ENCODE results near the gene COP1.
"Not testable (repeated sequence)": the region's sequence is repeated elsewhere in the genome, so short reads cannot be mapped to it uniquely, and the experiment has no call there.

The COP1 gene

DNA sequence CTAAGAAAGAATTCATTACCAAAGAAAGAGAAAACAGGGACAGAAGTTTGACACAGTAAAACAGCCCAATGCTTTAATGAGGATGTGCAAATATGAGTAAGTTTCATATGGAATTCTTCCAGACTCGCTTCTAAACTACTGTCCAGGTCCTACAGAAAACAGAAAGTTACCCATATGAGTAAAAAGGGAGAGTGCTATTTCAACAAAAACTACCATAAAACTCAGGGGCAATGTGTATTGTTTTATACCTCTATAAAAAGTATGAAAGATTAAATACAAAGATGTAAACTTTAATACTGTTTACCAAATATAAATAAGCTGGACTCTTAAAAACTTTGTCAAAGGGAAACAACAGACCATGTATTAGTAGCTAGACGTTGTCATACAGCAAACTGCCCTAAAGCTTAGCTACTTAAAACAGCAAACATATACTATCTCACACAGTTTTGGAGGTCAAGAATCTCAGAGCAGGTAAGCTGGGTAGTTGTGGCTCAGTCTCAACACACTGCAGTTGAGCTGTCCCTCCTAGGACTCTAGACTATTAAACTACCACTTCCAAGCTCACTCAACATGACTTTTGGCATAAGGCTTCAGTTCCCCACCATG, 174.9 kb downstream of the COP1 start:
- Histone ChIP-seq H3K9ac (ENCODE audit: low read length) (no peak overlapping the region), H3K56ac (ENCODE audit: low read length) (no peak overlapping the region), H3K79me2 (ENCODE audit: control insufficient read depth, insufficient read depth, low read length) (no peaks in the 10 kb centered on the region), H2BK15ac (replicated peaks; ENCODE audit: low read depth) (no peak overlapping the region), H2AK5ac (ENCODE audit: low read length) (no peak overlapping the region), H2BK120ac (ENCODE audit: low read depth, low read length) (no peak overlapping the region), H3K36me3 (ENCODE audit: control insufficient read depth, insufficient read depth, low read length) (no peaks in the 10 kb centered on the region), H3K23ac (ENCODE audit: low read length) (no peak overlapping the region), H4K5ac (ENCODE audit: low read length) (no peak overlapping the region), H4K8ac (ENCODE audit: low read depth, low read length) (no peak overlapping the region), H3K4ac (ENCODE audit: low read depth, low read length) (no peak overlapping the region), H3K79me1 (ENCODE audit: low read length) (no peaks in the 10 kb centered on the region), H3K4me1 (ENCODE audit: control insufficient read depth, low read depth, low read length) (no peaks in the 10 kb centered on the region), H2BK5ac (ENCODE audit: low read length) (no peak overlapping the region), H3K27me3 (ENCODE audit: insufficient read depth, low read length, poor library complexity) (no peaks in the 10 kb centered on the region), H3K4me3 (ENCODE audit: low read length) (no peak overlapping the region), H3K27ac (ENCODE audit: low read depth, low read length) (no peak overlapping the region), H3K18ac (ENCODE audit: low read length) (no peak overlapping the region), H3K4me2 (ENCODE audit: low read length) (no peak overlapping the region)
- DNase-seq, result no peak
- WGBS (ENCODE audit: extremely low coverage, insufficient coverage, low lambda C conversion rate), result no CpG with 5 or more reads among the region's 2 CpGs

- Histone ChIP-seq H2AK5ac (ENCODE audit: low read length) (no peak overlapping the region), H3K4me3 (ENCODE audit: low read length) (no peak overlapping the region), H3K27me3 (ENCODE audit: insufficient read depth, low read length, poor library complexity) (no peaks in the 10 kb centered on the region), H2BK5ac (ENCODE audit: low read length) (no peak overlapping the region), H3K4ac (ENCODE audit: low read depth, low read length) (no peak overlapping the region), H3K27ac (ENCODE audit: low read depth, low read length) (no peak overlapping the region), H2BK120ac (ENCODE audit: low read depth, low read length) (no peak overlapping the region), H3K18ac (ENCODE audit: low read length) (no peak overlapping the region), H4K8ac (ENCODE audit: low read depth, low read length) (no peak overlapping the region), H4K5ac (ENCODE audit: low read length) (no peak overlapping the region), H3K79me2 (ENCODE audit: control insufficient read depth, insufficient read depth, low read length) (no peaks in the 10 kb centered on the region), H3K36me3 (ENCODE audit: control insufficient read depth, insufficient read depth, low read length) (no peaks in the 10 kb centered on the region), H3K79me1 (ENCODE audit: low read length) (no peaks in the 10 kb centered on the region), H3K56ac (ENCODE audit: low read length) (no peak overlapping the region), H3K4me1 (ENCODE audit: control insufficient read depth, low read depth, low read length) (no peaks in the 10 kb centered on the region), H3K23ac (ENCODE audit: low read length) (no peak overlapping the region), H3K9ac (ENCODE audit: low read length) (no peak overlapping the region), H3K4me2 (ENCODE audit: low read length) (no peak overlapping the region), H2BK15ac (replicated peaks; ENCODE audit: low read depth) (no peak overlapping the region)
- DNase-seq, result no peak
- no CpG with 5 or more reads among the region's 2 CpGs for WGBS (ENCODE audit: extremely low coverage, insufficient coverage, low lambda C conversion rate)
Observed at GRCh38 chr1:176029609-176030008, 177.5 kb downstream of the COP1 start.

DNA sequence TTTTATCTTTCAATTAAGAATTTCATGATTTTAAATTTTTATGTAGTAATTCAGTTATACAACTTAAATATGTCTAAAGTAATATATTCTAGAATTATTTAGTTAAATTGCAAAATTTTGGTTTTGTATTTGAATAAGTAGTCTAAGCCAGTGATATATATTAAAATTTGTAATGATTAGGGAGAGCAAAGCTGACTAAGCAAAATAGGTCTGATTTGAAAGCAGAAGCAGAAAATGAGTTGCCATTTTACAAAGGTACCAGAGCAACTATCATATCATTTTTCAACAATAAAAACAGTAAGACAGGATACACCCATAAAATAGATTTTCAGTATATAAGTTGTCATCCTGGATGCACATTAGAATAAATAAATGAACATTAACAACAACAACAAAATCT, 177.9 kb downstream of the COP1 start:
- Histone ChIP-seq H3K27me3 (ENCODE audit: insufficient read depth, low read length, poor library complexity) (no peaks in the 10 kb centered on the region), H3K36me3 (ENCODE audit: control insufficient read depth, insufficient read depth, low read length) (no peaks in the 10 kb centered on the region), H3K4me2 (ENCODE audit: low read length) (no peak overlapping the region), H4K5ac (ENCODE audit: low read length) (no peak overlapping the region), H3K18ac (ENCODE audit: low read length) (no peak overlapping the region), H3K23ac (ENCODE audit: low read length) (no peak overlapping the region), H2BK15ac (replicated peaks; ENCODE audit: low read depth) (no peak overlapping the region), H3K27ac (ENCODE audit: low read depth, low read length) (no peak overlapping the region), H2AK5ac (ENCODE audit: low read length) (no peak overlapping the region), H3K9ac (ENCODE audit: low read length) (no peak overlapping the region), H3K4ac (ENCODE audit: low read depth, low read length) (no peak overlapping the region), H2BK5ac (ENCODE audit: low read length) (no peak overlapping the region), H4K8ac (ENCODE audit: low read depth, low read length) (no peak overlapping the region), H3K56ac (ENCODE audit: low read length) (no peak overlapping the region), H3K4me1 (ENCODE audit: control insufficient read depth, low read depth, low read length) (no peaks in the 10 kb centered on the region), H2BK120ac (ENCODE audit: low read depth, low read length) (no peak overlapping the region), H3K79me1 (ENCODE audit: low read length) (no peaks in the 10 kb centered on the region), H3K4me3 (ENCODE audit: low read length) (no peak overlapping the region), H3K79me2 (ENCODE audit: control insufficient read depth, insufficient read depth, low read length) (no peaks in the 10 kb centered on the region)
- no peak for DNase-seq

GRCh38 chr1:176027934-176028333, 179.2 kb downstream of the COP1 start:
- not testable (repeated sequence) for H2BK120ac ChIP-seq (ENCODE audit: low read depth, low read length); H3K56ac ChIP-seq (ENCODE audit: low read length); H3K4ac ChIP-seq (ENCODE audit: low read depth, low read length); H3K4me2 ChIP-seq (ENCODE audit: low read length); H3K36me3 ChIP-seq (ENCODE audit: control insufficient read depth, insufficient read depth, low read length); H2BK5ac ChIP-seq (ENCODE audit: low read length); H3K18ac ChIP-seq (ENCODE audit: low read length); H3K79me2 ChIP-seq (ENCODE audit: control insufficient read depth, insufficient read depth, low read length); H4K8ac ChIP-seq (ENCODE audit: low read depth, low read length); H3K23ac ChIP-seq (ENCODE audit: low read length); H3K4me1 ChIP-seq (ENCODE audit: control insufficient read depth, low read depth, low read length); H2AK5ac ChIP-seq (ENCODE audit: low read length); H3K27me3 ChIP-seq (ENCODE audit: insufficient read depth, low read length, poor library complexity); H4K5ac ChIP-seq (ENCODE audit: low read length); H3K9ac ChIP-seq (ENCODE audit: low read length); H3K27ac ChIP-seq (ENCODE audit: low read depth, low read length); H3K4me3 ChIP-seq (ENCODE audit: low read length); H2BK15ac ChIP-seq (replicated peaks; ENCODE audit: low read depth); H3K79me1 ChIP-seq (ENCODE audit: low read length)
- peak; percentile 3 for DNase-seq
- WGBS (ENCODE audit: extremely low coverage, insufficient coverage, low lambda C conversion rate), result no CpG with 5 or more reads among the region's 4 CpGs

GRCh38 chr1:176022574-176022973, 184.5 kb downstream of the COP1 start:
- Histone ChIP-seq H3K79me2 (ENCODE audit: control insufficient read depth, insufficient read depth, low read length) (no peaks in the 10 kb centered on the region), H3K4me3 (ENCODE audit: low read length) (no peak overlapping the region), H3K4ac (ENCODE audit: low read depth, low read length) (no peak overlapping the region), H3K79me1 (ENCODE audit: low read length) (no peaks in the 10 kb centered on the region), H4K8ac (ENCODE audit: low read depth, low read length) (no peak overlapping the region), H3K9ac (ENCODE audit: low read length) (no peak overlapping the region), H3K27ac (ENCODE audit: low read depth, low read length) (no peak overlapping the region), H2BK120ac (ENCODE audit: low read depth, low read length) (no peak overlapping the region), H3K4me2 (ENCODE audit: low read length) (no peak overlapping the region), H3K23ac (ENCODE audit: low read length) (no peak overlapping the region), H2BK15ac (replicated peaks; ENCODE audit: low read depth) (no peak overlapping the region), H3K18ac (ENCODE audit: low read length) (no peak overlapping the region), H2AK5ac (ENCODE audit: low read length) (no peak overlapping the region), H3K4me1 (ENCODE audit: control insufficient read depth, low read depth, low read length) (no peaks in the 10 kb centered on the region), H3K27me3 (ENCODE audit: insufficient read depth, low read length, poor library complexity) (no peaks in the 10 kb centered on the region), H4K5ac (ENCODE audit: low read length) (no peak overlapping the region), H3K56ac (ENCODE audit: low read length) (no peak overlapping the region), H2BK5ac (ENCODE audit: low read length) (no peak overlapping the region), H3K36me3 (ENCODE audit: control insufficient read depth, insufficient read depth, low read length) (no peaks in the 10 kb centered on the region)
- no peak for DNase-seq
- WGBS (ENCODE audit: extremely low coverage, insufficient coverage, low lambda C conversion rate), result no CpG with 5 or more reads among the region's 3 CpGs

- Histone ChIP-seq H2AK5ac (ENCODE audit: low read length) (no peak overlapping the region), H3K4me2 (ENCODE audit: low read length) (no peak overlapping the region), H3K27ac (ENCODE audit: low read depth, low read length) (no peak overlapping the region), H3K4me3 (ENCODE audit: low read length) (no peak overlapping the region), H3K23ac (ENCODE audit: low read length) (no peak overlapping the region), H4K8ac (ENCODE audit: low read depth, low read length) (no peak overlapping the region), H3K4ac (ENCODE audit: low read depth, low read length) (no peak overlapping the region), H3K36me3 (ENCODE audit: control insufficient read depth, insufficient read depth, low read length) (no peaks in the 10 kb centered on the region), H3K56ac (ENCODE audit: low read length) (no peak overlapping the region), H3K79me2 (ENCODE audit: control insufficient read depth, insufficient read depth, low read length) (no peaks in the 10 kb centered on the region), H3K18ac (ENCODE audit: low read length) (no peak overlapping the region), H2BK15ac (replicated peaks; ENCODE audit: low read depth) (no peak overlapping the region), H2BK120ac (ENCODE audit: low read depth, low read length) (no peak overlapping the region), H4K5ac (ENCODE audit: low read length) (no peak overlapping the region), H3K27me3 (ENCODE audit: insufficient read depth, low read length, poor library complexity) (no peaks in the 10 kb centered on the region), H3K4me1 (ENCODE audit: control insufficient read depth, low read depth, low read length) (no peaks in the 10 kb centered on the region), H3K9ac (ENCODE audit: low read length) (no peak overlapping the region), H3K79me1 (ENCODE audit: low read length) (no peaks in the 10 kb centered on the region), H2BK5ac (ENCODE audit: low read length) (no peak overlapping the region)
- WGBS (ENCODE audit: extremely low coverage, insufficient coverage, low lambda C conversion rate), result no CpG with 5 or more reads among the region's 4 CpGs
- no peak for DNase-seq
Observed at GRCh38 chr1:176017722-176018121, 189.4 kb downstream of the COP1 start.
